Measurements from ENCODE around the gene MAP1B.

DNA sequence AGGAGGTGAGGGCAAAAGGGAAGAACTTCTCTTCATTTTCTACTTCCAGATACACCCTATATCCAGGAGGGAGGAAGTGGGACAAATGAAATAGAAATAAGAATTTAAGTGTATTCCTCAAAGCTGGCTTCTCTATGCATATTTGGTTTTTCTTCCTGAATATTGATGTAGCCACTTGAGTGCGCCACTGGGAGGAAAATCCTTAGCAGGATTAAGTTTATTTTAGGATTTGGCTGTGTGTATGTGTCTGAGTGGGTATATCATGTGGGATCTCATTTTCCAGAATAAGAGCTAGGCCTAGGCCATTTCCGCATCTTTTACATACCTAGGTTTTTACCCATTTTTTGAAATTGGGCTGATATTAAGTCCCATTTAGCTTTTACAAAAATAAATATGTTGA lies 42.5 kb downstream of the MAP1B start:
- TF ChIP-seq, protein P1, sequence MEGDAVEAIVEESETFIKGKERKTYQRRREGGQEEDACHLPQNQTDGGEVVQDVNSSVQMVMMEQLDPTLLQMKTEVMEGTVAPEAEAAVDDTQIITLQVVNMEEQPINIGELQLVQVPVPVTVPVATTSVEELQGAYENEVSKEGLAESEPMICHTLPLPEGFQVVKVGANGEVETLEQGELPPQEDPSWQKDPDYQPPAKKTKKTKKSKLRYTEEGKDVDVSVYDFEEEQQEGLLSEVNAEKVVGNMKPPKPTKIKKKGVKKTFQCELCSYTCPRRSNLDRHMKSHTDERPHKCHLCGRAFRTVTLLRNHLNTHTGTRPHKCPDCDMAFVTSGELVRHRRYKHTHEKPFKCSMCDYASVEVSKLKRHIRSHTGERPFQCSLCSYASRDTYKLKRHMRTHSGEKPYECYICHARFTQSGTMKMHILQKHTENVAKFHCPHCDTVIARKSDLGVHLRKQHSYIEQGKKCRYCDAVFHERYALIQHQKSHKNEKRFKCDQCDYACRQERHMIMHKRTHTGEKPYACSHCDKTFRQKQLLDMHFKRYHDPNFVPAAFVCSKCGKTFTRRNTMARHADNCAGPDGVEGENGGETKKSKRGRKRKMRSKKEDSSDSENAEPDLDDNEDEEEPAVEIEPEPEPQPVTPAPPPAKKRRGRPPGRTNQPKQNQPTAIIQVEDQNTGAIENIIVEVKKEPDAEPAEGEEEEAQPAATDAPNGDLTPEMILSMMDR (IDR thresholded peaks at IDR 0.05) = no peak
- TF ChIP-seq EZH2 (IDR thresholded peaks at IDR 0.05) = no peak
- TF ChIP-seq EZH2phosphoT487 (IDR thresholded peaks at IDR 0.05) = no peak
